Measurements from ENCODE around the gene CYFIP1. TPM values are rescaled to one million over a fixed set of nuclear protein-coding genes. Genes with fewer than 3 reads are reported as not detected.

CYFIP1 gene
- total RNA-seq, 1 experiment from 2014 or later: 205 TPM

- Mint-ChIP-seq H3K4me1 (ENCODE audit: low read depth, unreplicated experiment) (peaks cover 36% of the 10 kb centered on the region), H3K27me3 (ENCODE audit: insufficient read depth, unreplicated experiment) (no peaks in the 10 kb centered on the region), H3K9me3 (ENCODE audit: unreplicated experiment) (no peaks in the 10 kb centered on the region), H3K36me3 (ENCODE audit: insufficient read depth, unreplicated experiment) (peaks cover 90% of the 10 kb centered on the region), H3K27ac (ENCODE audit: unreplicated experiment) (no peak overlapping the region), H3K4me3 (ENCODE audit: unreplicated experiment) (no peak overlapping the region)
- POLR2A ChIA-PET: no interaction called here
- CTCF ChIA-PET: no interaction called here
- Histone ChIP-seq H3K4me1 (peaks cover 40% of the 10 kb centered on the region), H3K4me3 (ENCODE audit: low read depth, low read length) (no peak overlapping the region), H3K9me3 (no peaks in the 10 kb centered on the region), H3K27me3 (replicated peaks; ENCODE audit: control insufficient read depth, insufficient read depth, low read length) (no peaks in the 10 kb centered on the region), H3K36me3 (ENCODE audit: control insufficient read depth, insufficient read depth, low read length) (no peaks in the 10 kb centered on the region)
- no peak for TF ChIP-seq CTCF (IDR thresholded peaks at IDR 0.05; ENCODE audit: insufficient read depth in 1 of 2, low read depth in 1 of 2, low read length in 1 of 2, severe bottlenecking in 1 of 2, unreplicated experiment in 1 of 2)
- no TSS peak for BruUV-seq (replicated peaks)
- intact Hi-C loops (cut with micrococcal nuclease; ENCODE audit: unreplicated experiment): loop anchor here (5.0 to 10.0 kb wide), 3 partner anchors 49 to 143 kb away; partner anchors contain the start of genes NIPA1 and TUBGCP5
- DNase-seq: no peak
These were observed 86.3 kb downstream of the CYFIP1 start for GRCh38 chr15:22893881-22894280.

- ChIA-PET POLR2A (interaction anchor here (0.5 to 1.3 kb wide), 2 partner anchors 55 to 86 kb away, joined by 5 to 10 read pairs; no protein-coding TSS in a partner anchor), CTCF (interaction anchor here (0.6 kb wide), 1 partner anchor 142 kb away, joined by 3 read pairs; no protein-coding TSS in a partner anchor)
- Mint-ChIP-seq H3K27me3 (ENCODE audit: insufficient read depth, unreplicated experiment) (no peaks in the 10 kb centered on the region), H3K9me3 (ENCODE audit: unreplicated experiment) (no peaks in the 10 kb centered on the region), H3K4me3 (ENCODE audit: unreplicated experiment) (no peak overlapping the region), H3K27ac (ENCODE audit: unreplicated experiment) (peak overlapping the region; percentile 67), H3K36me3 (ENCODE audit: insufficient read depth, unreplicated experiment) (peaks cover 91% of the 10 kb centered on the region), H3K4me1 (ENCODE audit: low read depth, unreplicated experiment) (peaks cover 36% of the 10 kb centered on the region)
- no peak for TF ChIP-seq CTCF (IDR thresholded peaks at IDR 0.05; ENCODE audit: insufficient read depth in 1 of 2, low read depth in 1 of 2, low read length in 1 of 2, severe bottlenecking in 1 of 2, unreplicated experiment in 1 of 2)
- no TSS peak for BruUV-seq (replicated peaks)
- Histone ChIP-seq H3K27me3 (replicated peaks; ENCODE audit: control insufficient read depth, insufficient read depth, low read length) (no peaks in the 10 kb centered on the region), H3K4me3 (ENCODE audit: low read depth, low read length) (no peak overlapping the region), H3K36me3 (ENCODE audit: control insufficient read depth, insufficient read depth, low read length) (no peaks in the 10 kb centered on the region), H3K4me1 (peaks cover 40% of the 10 kb centered on the region), H3K9me3 (no peaks in the 10 kb centered on the region)
- intact Hi-C loops (cut with micrococcal nuclease; ENCODE audit: unreplicated experiment): loop anchor here (5.0 to 10.0 kb wide), 3 partner anchors 48 to 144 kb away; partner anchors contain the start of genes NIPA1 and TUBGCP5
- no peak for DNase-seq
These were observed 87.1 kb downstream of the CYFIP1 start for GRCh38 chr15:22893081-22893480.

GRCh38 chr15:22892333-22892732 is 87.8 kb downstream of the CYFIP1 start:
- H3K4me3 Mint-ChIP-seq (ENCODE audit: unreplicated experiment): peak overlapping the region; percentile 35
- DNase-seq: peak; percentile 82 to 87
- peaks cover 36% of the 10 kb centered on the region for H3K4me1 Mint-ChIP-seq (ENCODE audit: low read depth, unreplicated experiment)
- Histone ChIP-seq H3K4me1 (peaks cover 40% of the 10 kb centered on the region), H3K9me3 (no peaks in the 10 kb centered on the region), H3K4me3 (ENCODE audit: low read depth, low read length) (no peak overlapping the region), H3K36me3 (ENCODE audit: control insufficient read depth, insufficient read depth, low read length) (no peaks in the 10 kb centered on the region), H3K27me3 (replicated peaks; ENCODE audit: control insufficient read depth, insufficient read depth, low read length) (no peaks in the 10 kb centered on the region)
- TF ChIP-seq CTCF (IDR thresholded peaks at IDR 0.05; ENCODE audit: insufficient read depth in 1 of 2, low read depth in 1 of 2, low read length in 1 of 2, severe bottlenecking in 1 of 2, unreplicated experiment in 1 of 2): no peak
- peak overlapping the region; percentile 67 for H3K27ac Mint-ChIP-seq (ENCODE audit: unreplicated experiment)
- no peaks in the 10 kb centered on the region for H3K9me3 Mint-ChIP-seq (ENCODE audit: unreplicated experiment)
- no peaks in the 10 kb centered on the region for H3K27me3 Mint-ChIP-seq (ENCODE audit: insufficient read depth, unreplicated experiment)
- intact Hi-C loops (cut with micrococcal nuclease; ENCODE audit: unreplicated experiment): loop anchor here (1.0 to 10.0 kb wide), 4 partner anchors 48 to 145 kb away; partner anchors contain the start of genes CYFIP1, NIPA1 and TUBGCP5
- ChIA-PET POLR2A (interaction anchor here (0.5 to 1.3 kb wide), 2 partner anchors 55 to 87 kb away, joined by 5 to 10 read pairs; no protein-coding TSS in a partner anchor), CTCF (no interaction called here)
- peaks cover 91% of the 10 kb centered on the region for H3K36me3 Mint-ChIP-seq (ENCODE audit: insufficient read depth, unreplicated experiment)
- BruUV-seq (replicated peaks): no TSS peak
